Measurements from ENCODE around the gene FIGLA.

DNA sequence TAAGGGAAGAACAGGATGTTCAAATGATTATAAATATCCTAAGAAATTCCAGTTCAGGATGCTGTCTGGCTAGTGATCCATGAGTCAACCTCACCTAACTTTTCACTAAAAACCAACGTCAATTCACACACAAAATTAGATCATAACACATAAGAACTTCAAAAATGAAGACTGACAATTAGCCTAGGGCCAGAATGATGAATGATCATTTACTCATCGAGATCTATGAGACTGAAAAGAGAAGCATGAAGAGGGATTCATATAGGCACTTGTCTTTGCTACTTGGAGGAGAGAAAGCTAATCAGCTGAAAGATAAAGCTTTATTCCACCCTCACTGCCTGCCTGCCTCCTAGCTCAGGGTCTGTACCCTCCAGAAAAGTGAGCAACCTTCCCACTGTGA, 52.3 kb downstream of the FIGLA start:
- TF ChIP-seq, protein P1, sequence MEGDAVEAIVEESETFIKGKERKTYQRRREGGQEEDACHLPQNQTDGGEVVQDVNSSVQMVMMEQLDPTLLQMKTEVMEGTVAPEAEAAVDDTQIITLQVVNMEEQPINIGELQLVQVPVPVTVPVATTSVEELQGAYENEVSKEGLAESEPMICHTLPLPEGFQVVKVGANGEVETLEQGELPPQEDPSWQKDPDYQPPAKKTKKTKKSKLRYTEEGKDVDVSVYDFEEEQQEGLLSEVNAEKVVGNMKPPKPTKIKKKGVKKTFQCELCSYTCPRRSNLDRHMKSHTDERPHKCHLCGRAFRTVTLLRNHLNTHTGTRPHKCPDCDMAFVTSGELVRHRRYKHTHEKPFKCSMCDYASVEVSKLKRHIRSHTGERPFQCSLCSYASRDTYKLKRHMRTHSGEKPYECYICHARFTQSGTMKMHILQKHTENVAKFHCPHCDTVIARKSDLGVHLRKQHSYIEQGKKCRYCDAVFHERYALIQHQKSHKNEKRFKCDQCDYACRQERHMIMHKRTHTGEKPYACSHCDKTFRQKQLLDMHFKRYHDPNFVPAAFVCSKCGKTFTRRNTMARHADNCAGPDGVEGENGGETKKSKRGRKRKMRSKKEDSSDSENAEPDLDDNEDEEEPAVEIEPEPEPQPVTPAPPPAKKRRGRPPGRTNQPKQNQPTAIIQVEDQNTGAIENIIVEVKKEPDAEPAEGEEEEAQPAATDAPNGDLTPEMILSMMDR (IDR thresholded peaks at IDR 0.05; ENCODE audit: insufficient read depth, low read depth, low read length), result no peak
- TF ChIP-seq EZH2 (IDR thresholded peaks at IDR 0.05; ENCODE audit: insufficient read depth, low read length), result no peak

Measured in astrocyte (in vitro differentiated cells and primary cell).